Measurements from ENCODE around the gene SYDE2. TPM values are rescaled to one million over a fixed set of nuclear protein-coding genes. Genes with fewer than 3 reads are reported as not detected.
A peak's percentile ranks its signal among the peaks of the same experiment; 100 is the strongest.

SYDE2 gene
- total RNA-seq, 3 donors from 2014 or later = 9.0 to 42.1 (median 9.9) TPM

GRCh38 chr1:85128316-85128715 is 72.5 kb downstream of the SYDE2 start:
- no peak for TF ChIP-seq CTCF (IDR thresholded peaks at IDR 0.05)
- H3K4me3 ChIP-seq = no peak overlapping the region
- H3K9me3 ChIP-seq = no peaks in the 10 kb centered on the region
- no peak for ATAC-seq
- no peaks in the 10 kb centered on the region for H3K36me3 ChIP-seq (ENCODE audit: low read depth)
- no peaks in the 10 kb centered on the region for H3K4me1 ChIP-seq (ENCODE audit: low read depth)
- intact Hi-C loops (cut with DNase I, micrococcal nuclease) = no loop called here
- no peak for DNase-seq

DNA sequence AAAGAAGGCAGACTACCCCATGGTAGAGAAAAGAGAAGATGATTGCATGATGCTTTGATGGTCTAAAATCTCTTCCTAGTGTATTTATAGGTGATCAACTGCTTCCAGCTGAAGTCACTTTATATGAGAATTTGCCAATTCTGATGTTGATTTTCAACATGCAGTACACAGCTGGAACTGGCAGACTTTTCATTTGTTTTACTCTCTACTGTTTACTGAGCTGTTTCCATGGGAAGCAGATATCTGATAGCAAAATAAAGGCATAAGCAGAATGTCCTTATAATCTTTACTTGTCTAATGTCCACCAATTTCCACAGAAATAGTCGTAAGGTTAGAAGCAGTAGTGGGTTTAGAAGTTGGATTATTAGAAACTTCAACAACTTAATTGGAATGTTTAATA is 74.9 kb downstream of the SYDE2 start:
- Histone ChIP-seq H3K4me1 (ENCODE audit: low read depth) (no peaks in the 10 kb centered on the region), H3K36me3 (ENCODE audit: low read depth) (no peaks in the 10 kb centered on the region), H3K9me3 (no peaks in the 10 kb centered on the region), H3K4me3 (no peak overlapping the region)
- intact Hi-C loops (cut with DNase I, micrococcal nuclease) = no loop called here
- no peak for TF ChIP-seq CTCF (IDR thresholded peaks at IDR 0.05)
- ATAC-seq (peak; percentile 33), DNase-seq (no peak)

- no peak for ATAC-seq
- no peak for DNase-seq
- intact Hi-C loops (cut with DNase I, micrococcal nuclease) = no loop called here
- Histone ChIP-seq H3K36me3 (ENCODE audit: low read depth) (no peaks in the 10 kb centered on the region), H3K4me3 (no peak overlapping the region), H3K4me1 (ENCODE audit: low read depth) (no peaks in the 10 kb centered on the region), H3K9me3 (no peaks in the 10 kb centered on the region)
- TF ChIP-seq CTCF (IDR thresholded peaks at IDR 0.05) = no peak
These were observed 76.7 kb downstream of the SYDE2 start for GRCh38 chr1:85124091-85124490.

DNA sequence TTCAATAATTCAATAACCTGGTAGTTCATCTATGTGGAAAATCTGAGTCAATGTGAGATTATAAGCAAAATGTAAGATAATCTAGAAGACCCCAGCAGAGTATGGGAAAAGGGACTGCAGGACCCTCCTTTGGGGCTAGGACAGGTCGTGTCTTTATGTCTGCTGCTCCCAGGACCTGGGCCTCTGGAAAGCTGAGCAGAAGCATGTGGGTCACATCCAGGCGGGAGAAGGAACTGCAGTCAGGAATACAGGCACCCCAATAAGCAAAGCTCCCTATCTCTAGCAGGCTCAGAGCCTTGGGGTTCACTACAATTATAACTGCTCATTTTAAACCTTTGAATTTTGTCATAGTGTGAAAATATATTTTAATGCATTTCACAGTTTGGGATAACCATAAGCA is 78.6 kb downstream of the SYDE2 start:
- no peak for TF ChIP-seq CTCF (IDR thresholded peaks at IDR 0.05)
- no peaks in the 10 kb centered on the region for H3K9me3 ChIP-seq
- intact Hi-C loops (cut with DNase I, micrococcal nuclease) = no loop called here
- H3K4me1 ChIP-seq (ENCODE audit: low read depth) = no peaks in the 10 kb centered on the region
- no peak overlapping the region for H3K4me3 ChIP-seq
- no peaks in the 10 kb centered on the region for H3K36me3 ChIP-seq (ENCODE audit: low read depth)
- DNase-seq (no peak), ATAC-seq (no peak)

DNA sequence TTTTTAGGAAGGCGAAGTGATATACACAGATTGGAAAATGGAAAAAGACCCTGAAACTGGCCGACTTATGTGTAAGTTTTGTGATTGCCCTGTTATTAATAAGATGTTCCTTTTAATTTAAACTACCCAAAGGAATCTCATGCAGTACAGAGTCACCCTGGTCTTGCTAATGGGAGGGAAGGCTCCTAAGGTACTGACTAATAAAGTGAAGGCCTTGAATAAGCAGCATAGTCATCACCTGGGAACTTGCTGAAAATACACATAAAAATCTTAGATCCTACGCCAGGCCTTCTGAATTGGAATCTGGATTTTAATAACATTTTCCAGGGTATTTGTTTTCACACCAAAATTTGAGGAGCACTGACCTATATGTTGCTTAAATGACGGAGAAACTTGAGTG is 79.1 kb downstream of the SYDE2 start:
- no peak for ATAC-seq
- TF ChIP-seq CTCF (IDR thresholded peaks at IDR 0.05) = no peak
- Histone ChIP-seq H3K36me3 (ENCODE audit: low read depth) (no peaks in the 10 kb centered on the region), H3K4me1 (ENCODE audit: low read depth) (no peaks in the 10 kb centered on the region), H3K4me3 (no peak overlapping the region), H3K9me3 (no peaks in the 10 kb centered on the region)
- DNase-seq = no peak
- intact Hi-C loops (cut with DNase I, micrococcal nuclease) = no loop called here

- Histone ChIP-seq H3K4me1 (ENCODE audit: low read depth) (peaks cover 4% of the 10 kb centered on the region), H3K4me3 (no peak overlapping the region), H3K9me3 (no peaks in the 10 kb centered on the region), H3K36me3 (ENCODE audit: low read depth) (no peaks in the 10 kb centered on the region)
- TF ChIP-seq CTCF (IDR thresholded peaks at IDR 0.05) = no peak
- ATAC-seq = no peak
- DNase-seq = no peak
- intact Hi-C loops (cut with DNase I, micrococcal nuclease) = no loop called here
These were observed 82.1 kb downstream of the SYDE2 start for GRCh38 chr1:85118751-85119150.

Measured in mucosa of descending colon (tissue), 3 donors.